Choroid plexus epithelial cell (primary cell): Measurements from ENCODE around the gene DAO.
A peak's percentile ranks its signal among the peaks of the same experiment; 100 is the strongest.

Experiments
- DNase-seq: peaks from one replicate; pipeline ENCODE4 v3.0.0-alpha.2; 2010; ENCODE audit warnings: low read depth
- H3K4me3 ChIP-seq: 2 replicates; pipeline ENCODE4 v1.5.1; 2011; ENCODE audit warnings: low read depth, mild to moderate bottlenecking, control low read depth, low read length, moderate library complexity
- TF ChIP-seq, protein P1 (sequence below): conservative IDR thresholded peaks from 2 replicates; pipeline ENCODE4 v1.5.1; 2011; ENCODE audit warnings: low read depth, mild to moderate bottlenecking, control low read depth, inconsistent platforms, low read length, moderate library complexity

The DAO gene

GRCh38 chr12:108890208-108890607 is 10.3 kb downstream of the DAO start:
- H3K4me3 ChIP-seq: no peak overlapping the region
- DNase-seq: peak; percentile 18
- TF ChIP-seq, protein P1, sequence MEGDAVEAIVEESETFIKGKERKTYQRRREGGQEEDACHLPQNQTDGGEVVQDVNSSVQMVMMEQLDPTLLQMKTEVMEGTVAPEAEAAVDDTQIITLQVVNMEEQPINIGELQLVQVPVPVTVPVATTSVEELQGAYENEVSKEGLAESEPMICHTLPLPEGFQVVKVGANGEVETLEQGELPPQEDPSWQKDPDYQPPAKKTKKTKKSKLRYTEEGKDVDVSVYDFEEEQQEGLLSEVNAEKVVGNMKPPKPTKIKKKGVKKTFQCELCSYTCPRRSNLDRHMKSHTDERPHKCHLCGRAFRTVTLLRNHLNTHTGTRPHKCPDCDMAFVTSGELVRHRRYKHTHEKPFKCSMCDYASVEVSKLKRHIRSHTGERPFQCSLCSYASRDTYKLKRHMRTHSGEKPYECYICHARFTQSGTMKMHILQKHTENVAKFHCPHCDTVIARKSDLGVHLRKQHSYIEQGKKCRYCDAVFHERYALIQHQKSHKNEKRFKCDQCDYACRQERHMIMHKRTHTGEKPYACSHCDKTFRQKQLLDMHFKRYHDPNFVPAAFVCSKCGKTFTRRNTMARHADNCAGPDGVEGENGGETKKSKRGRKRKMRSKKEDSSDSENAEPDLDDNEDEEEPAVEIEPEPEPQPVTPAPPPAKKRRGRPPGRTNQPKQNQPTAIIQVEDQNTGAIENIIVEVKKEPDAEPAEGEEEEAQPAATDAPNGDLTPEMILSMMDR: no peak

DNA sequence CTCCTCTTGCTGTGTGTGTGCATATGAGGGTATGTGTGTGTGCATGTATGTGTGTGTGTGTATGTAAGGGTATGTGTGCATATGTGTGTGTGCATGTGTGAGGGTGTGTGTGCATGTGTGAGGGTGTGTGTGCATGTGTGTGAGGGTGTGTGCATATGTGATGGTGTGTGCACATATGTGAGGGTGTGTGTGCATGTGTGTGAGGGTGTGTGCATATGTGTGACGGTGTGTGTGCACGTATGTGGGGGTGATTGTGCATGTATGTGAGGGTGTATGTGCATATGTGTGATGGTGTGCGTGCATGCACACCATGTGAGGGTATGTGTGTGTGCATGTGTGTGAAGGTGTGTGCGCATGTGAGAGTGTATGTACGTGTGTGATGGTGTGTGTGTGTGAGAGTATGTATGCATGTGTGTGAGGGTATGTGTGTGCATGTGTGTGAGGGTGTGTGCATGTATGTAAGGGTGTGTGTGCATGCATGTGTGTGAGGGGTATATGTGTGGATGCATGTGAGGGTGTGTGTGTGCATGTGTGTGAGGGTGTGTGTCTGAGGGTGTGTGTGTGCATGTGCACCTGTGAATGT is 15.4 kb downstream of the DAO start:
- no peak overlapping the region for H3K4me3 ChIP-seq
- no peak for DNase-seq
- TF ChIP-seq, protein P1: no peak

GRCh38 chr12:108896336-108896735 is 16.4 kb downstream of the DAO start:
- TF ChIP-seq, protein P1: no peak
- H3K4me3 ChIP-seq: no peak overlapping the region
- DNase-seq: no peak

DNA sequence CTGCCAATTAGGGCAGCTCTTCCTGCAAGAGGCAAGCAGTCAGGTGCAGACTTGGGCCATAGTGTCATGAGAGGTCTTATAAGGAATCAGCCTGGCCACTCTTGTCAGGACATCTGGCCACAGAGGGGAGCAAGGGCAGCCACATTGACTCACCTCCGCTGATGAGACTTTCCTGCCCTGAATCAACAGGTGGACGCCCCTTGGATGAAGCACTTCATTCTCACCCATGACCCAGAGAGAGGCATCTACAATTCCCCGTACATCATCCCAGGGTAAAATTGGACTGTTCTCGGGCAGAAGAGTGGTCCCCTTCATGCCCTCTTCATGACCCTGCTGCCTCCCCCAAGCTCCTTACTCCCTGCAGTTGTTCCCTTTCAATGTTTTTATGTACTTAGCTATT is 16.9 kb downstream of the DAO start:
- no peak overlapping the region for H3K4me3 ChIP-seq
- TF ChIP-seq, protein P1: no peak
- no peak for DNase-seq

GRCh38 chr12:108899145-108899544 is 19.3 kb downstream of the DAO start:
- DNase-seq: no peak
- H3K4me3 ChIP-seq: no peak overlapping the region
- TF ChIP-seq, protein P1: no peak

- TF ChIP-seq, protein P1: no peak
- no peak overlapping the region for H3K4me3 ChIP-seq
- DNase-seq: no peak
Observed at GRCh38 chr12:108905725-108906124, 25.8 kb downstream of the DAO start.

GRCh38 chr12:108906971-108907370 is 27.1 kb downstream of the DAO start:
- DNase-seq: no peak
- TF ChIP-seq, protein P1: no peak
- no peak overlapping the region for H3K4me3 ChIP-seq
